GM12891 (cell line): Measurements from ENCODE around the gene ROCK2.

Experiments
- POLR2A ChIP-seq: IDR thresholded peaks from 2 replicates; pipeline ENCODE4 v1.6.1; 2011; ENCODE audit warnings: low read depth, low read length, control low read depth
- POLR2AphosphoS5 ChIP-seq: IDR thresholded peaks from 2 replicates; pipeline ENCODE4 v1.6.1; 2011; ENCODE audit warnings: low read depth, low read length, control low read depth

GRCh38 chr2:11208083-11208482, 136.4 kb downstream of the ROCK2 start:
- TF ChIP-seq POLR2A (no peak), POLR2AphosphoS5 (no peak)
